GM19025 (cell line): Measurements from ENCODE around the gene OSBPL8.

Experiments used
- ATAC-seq: cut with Tn5 transposase; IDR thresholded peaks from one replicate; pipeline ENCODE4 v1.9.1; 2021; ENCODE audit warnings: mild to moderate bottlenecking, low read depth, moderate library complexity; ENCODE audit not compliant: unreplicated experiment

Gene OSBPL8

GRCh38 chr12:76318773-76319594, 240.6 kb downstream of the OSBPL8 start:
- no peak for ATAC-seq

DNA sequence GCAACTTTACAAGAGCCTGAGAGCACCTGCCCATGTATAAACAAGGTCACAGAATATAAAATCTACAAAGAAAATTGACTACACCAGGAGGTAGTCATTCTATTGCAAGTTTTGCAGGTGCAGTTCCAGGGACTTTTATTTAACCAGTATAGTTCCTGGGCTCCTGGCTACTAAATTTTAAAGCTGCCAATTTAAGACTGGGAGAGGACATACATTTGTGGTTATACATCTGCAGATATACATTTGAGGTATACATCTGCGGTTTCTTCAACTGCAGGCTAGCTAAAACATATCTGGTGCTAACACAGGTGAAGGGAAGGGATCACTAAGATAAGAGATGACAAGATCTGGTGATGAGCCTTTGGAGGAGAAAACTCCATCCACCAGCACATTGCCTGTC, 241.6 kb downstream of the OSBPL8 start:
- no peak for ATAC-seq

DNA sequence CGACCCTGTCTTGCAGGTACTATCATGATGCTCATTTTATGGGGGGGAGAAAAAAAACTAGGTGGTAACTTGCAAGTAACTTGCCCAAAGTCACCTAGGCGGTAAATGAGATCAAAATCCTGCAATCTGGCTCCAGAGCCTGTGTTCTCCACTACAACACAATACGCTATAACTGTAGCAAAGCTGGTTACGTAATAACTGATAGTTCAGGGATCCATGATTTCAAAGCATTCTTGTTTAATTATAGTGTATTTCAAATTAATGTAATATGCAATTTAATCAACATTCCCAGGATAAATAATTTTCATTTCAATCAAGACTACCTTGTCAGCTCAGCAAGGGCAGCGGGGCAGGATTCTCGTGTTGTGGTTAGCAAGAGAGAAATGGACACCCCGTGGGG, 243.1 kb downstream of the OSBPL8 start:
- no peak for ATAC-seq

GRCh38 chr12:76313299-76313698, 246.3 kb downstream of the OSBPL8 start:
- ATAC-seq: no peak

DNA sequence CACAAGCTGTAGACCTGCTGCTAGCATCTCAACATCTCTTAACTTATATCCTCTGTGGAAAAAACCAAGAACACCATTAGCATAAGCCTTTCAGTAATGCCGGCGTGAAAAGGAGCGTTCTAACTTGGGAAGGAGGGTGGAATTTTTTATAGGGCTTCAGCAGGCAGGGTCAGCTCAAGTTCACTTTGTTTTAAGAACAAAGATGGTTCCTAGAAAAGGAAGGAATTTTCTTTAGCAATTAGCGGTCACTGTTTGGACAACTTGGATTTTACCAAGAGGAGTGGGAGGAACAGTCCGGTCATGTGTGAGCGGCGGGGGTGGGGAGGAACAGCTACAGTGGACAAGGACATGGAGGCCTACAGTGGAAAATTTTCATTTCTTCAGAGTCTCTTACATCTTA, 247.3 kb downstream of the OSBPL8 start:
- ATAC-seq: no peak

- ATAC-seq: no peak
Measured at GRCh38 chr12:76311796-76312195, 247.8 kb downstream of the OSBPL8 start.

DNA sequence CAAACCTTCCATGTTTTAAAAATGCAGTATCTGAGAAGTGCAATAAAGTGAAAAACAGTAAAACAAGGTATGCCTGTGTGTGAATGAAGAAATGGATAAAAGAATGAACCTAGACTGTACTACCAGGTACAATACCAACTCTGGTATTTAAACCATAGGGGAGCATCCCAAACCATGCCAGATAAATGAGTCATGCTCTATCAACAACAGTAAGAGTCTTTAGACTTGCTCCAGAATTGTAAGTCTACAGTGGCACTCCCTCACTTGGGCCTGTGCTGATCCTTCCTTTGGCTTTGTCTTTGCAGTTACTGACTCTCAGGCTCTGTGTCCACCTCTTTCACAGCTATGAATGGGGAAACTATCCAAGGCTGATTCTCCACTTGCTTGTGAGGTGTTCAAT, 249.5 kb downstream of the OSBPL8 start:
- ATAC-seq: no peak

GRCh38 chr12:76308866-76309265, 250.7 kb downstream of the OSBPL8 start:
- ATAC-seq: no peak

DNA sequence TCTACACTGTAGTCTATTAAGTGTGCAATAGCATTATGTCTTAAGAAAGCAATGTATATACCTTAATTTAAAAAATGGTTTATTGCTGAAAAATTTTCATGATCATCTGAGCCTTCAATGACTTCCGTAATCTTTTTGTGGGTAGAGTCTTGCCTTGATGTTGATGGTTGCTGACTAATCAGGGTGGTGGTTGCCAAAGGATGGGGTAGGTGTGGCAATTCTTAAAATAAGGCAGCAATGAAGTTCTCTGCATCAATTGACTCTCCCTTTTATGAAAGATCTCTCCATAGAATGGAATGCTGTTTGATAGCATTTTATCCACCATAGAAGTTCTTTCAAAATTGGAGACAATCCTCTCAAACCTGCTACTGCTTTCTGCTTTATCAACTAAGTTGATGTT, 252.5 kb downstream of the OSBPL8 start:
- ATAC-seq: no peak

DNA sequence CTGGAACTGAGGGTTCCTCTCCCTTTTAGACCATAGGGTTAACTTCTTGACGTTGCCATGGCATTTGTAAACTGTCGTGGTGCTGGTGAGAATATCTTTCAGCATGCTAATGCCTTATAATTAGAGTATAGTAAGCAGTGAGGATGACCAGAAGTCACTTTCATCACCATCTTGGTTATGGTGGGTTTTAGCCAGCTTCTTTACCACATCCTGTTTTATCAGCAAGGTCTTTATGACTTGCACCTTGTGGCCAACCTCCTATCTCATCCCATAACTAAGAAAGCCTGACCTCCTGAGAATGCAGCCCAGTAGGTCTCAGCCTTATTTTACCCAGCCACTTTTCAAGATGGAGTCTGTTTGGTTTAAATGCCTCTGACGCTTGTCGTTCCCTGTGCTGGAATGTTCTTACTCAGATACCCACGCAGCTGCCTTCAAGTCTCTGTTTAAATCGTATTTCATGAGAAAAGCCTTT, 255.5 kb downstream of the OSBPL8 start:
- ATAC-seq: no peak

DNA sequence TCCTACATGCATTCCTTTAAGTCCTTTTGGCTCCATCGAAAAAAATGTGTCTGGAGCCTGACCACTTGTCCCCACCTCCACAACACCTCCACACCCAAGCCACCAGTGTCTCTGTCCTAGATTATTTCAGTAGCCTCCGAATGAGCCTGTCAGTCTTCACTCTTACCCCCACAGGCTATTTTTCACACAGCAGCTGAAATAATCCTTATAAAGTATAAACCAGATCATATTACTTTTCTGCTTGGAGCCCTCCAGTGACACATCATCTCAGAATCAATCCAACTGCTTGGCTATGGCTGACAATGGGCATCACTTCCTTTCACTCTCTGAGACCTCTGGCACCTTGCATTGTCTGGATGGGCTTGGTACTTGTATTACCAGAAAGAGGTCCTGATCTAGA, 256.2 kb downstream of the OSBPL8 start:
- ATAC-seq: no peak
